ENCODE data around the gene ITPKC.

GRCh38 chr19:40692212-40692551 is 24.7 kb upstream of the ITPKC start:
- TF ChIP-seq CTCF (IDR thresholded peaks at IDR 0.05) (no peak), POLR2A (IDR thresholded peaks at IDR 0.05) (no peak)
